HG03196 (cell line): ENCODE data around the gene SLC35F1.

Experiments
- ATAC-seq: cut with Tn5 transposase; IDR thresholded peaks from one replicate; pipeline ENCODE4 v1.9.1; 2021; ENCODE audit not compliant: unreplicated experiment

Gene SLC35F1

DNA sequence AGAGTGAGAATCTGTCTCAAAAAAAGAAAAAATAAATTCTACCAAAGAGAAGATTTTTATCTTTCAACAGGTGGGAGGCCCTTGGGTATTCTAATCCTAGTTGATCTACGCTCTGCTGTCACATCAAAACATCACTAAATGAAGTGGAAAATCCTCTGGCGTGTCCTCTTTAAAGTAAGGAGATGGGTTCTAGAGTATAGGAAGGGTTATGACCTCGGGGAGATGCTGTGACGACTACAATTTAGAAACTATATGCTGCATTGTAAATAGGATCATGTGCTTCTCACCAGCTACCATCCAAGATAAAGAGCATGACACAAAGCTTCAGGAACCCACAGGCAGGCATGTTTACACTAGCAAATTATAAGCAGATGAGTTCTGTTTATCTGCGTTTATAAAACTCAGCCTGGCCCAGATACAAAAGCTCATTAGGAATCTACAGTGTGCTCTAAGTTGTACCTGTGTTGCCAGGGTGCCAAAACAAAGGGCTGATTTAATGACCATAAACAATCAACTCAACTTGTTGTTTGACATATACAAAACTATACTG is 443.9 kb downstream of the SLC35F1 start:
- ATAC-seq = no peak

DNA sequence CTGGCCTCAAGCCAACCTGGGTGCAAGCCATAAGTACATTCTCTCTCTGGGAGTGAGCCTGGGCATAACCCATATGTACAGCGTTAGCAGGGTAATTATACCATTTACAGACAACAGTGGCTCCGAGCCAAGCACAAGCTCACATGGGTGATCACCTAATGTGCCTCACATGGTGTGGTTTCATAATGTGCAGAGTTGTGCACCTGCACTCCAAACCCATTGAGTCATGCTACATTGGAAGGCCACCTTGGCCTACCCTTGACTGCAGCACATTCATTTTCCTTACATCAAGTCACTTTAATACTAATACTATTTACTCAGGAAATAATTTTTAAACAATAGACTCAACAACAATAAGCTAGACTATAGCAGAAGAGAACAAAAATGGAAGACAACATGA is 446.5 kb downstream of the SLC35F1 start:
- ATAC-seq = no peak

DNA sequence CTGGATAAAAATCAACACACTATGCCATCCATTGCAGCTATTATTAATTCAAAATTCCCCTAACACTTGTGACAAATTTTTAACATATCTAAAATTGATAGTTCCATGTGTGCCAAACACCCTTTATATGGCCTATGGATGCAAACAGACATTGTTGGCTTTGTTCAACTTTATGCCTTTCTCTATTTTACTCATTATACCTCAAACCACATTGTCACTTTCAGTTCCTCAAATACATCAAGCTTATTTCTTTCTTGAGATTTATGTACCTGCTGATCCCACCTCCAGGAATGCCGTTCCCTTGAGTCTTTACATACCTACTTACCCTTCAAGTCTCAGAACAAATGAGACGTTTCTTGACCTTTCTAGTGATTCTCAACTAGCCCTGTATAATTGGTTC is 447.6 kb downstream of the SLC35F1 start:
- ATAC-seq = peak; percentile 93

DNA sequence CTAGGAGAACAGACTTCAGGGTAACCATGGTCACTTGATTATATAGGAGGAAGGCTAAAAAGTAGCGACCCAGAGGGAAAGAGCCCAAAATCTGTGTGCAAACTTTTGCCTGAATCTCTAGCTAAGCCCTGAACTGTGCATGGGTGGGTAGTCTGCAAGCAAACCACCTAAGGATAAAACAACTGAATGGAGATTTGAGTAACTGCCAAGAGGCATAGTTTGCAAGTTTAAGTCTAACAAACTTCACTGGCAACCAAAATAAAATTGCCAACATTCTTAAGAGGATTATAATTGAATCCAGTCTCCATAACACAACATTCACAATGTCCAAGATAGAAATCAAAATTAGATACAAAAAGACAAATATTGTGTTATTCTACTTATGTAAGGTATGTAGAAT is 449.0 kb downstream of the SLC35F1 start:
- no peak for ATAC-seq

DNA sequence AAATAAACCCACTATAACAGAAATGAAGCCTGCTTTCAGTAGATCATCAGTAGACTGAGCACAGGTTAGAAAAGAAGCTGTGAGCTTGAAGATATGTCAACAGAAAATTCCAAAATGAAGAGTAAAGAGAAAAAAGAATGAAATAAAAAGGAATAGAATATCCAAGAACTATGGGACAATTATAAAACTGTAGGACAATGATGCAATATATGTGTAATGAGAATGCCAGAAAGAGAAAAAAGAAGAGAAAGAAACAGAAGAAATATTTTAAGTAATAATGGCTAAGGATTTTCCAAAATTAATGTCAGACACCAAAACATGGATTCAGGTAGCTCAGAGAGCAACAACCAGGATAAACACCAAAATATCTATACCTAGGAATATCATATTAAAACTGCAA is 449.6 kb downstream of the SLC35F1 start:
- no peak for ATAC-seq
